Neural cell (in vitro differentiated cells): ENCODE results near the gene FGF14. TPM values are rescaled to one million over a fixed set of nuclear protein-coding genes. Genes with fewer than 3 reads are reported as not detected.

Experiments
- H2AFZ ChIP-seq: fragments of 200-600, 300-800 bp; sonication (generic), shearing (Covaris generic); 2 replicates; pipeline ENCODE4 v1.6.0; 2014; ENCODE audit warnings: low read depth, mild to moderate bottlenecking, antibody characterized with exemption, low read length, moderate library complexity
- H3F3A ChIP-seq: fragments of 200-600 bp; shearing (Covaris generic); 2 replicates; pipeline ENCODE4 v1.6.1; 2016; ENCODE audit warnings: mild to moderate bottlenecking, moderate library complexity, mixed read lengths, antibody characterized with exemption, low read length; ENCODE audit not compliant: insufficient read depth, poor library complexity, severe bottlenecking
- H3K27ac ChIP-seq: fragments of 200-600, 300-800 bp; sonication (generic), shearing (Covaris generic); 2 replicates; pipeline ENCODE4 v1.5.1; 2014; ENCODE audit warnings: mild to moderate bottlenecking, low read length, moderate library complexity
- H3K27me3 ChIP-seq: fragments of 300-800, 200-600 bp; sonication (generic), shearing (Covaris generic); 2 replicates; pipeline ENCODE4 v1.6.0; 2014; ENCODE audit warnings: mild to moderate bottlenecking, low read depth, low read length, moderate library complexity; ENCODE audit not compliant: insufficient read depth
- H3K36me3 ChIP-seq: fragments of 300-800, 200-600 bp; sonication (generic), shearing (Covaris generic); 2 replicates; pipeline ENCODE4 v1.5.1; 2014; ENCODE audit warnings: mild to moderate bottlenecking, antibody characterized with exemption, low read length, moderate library complexity; ENCODE audit not compliant: insufficient read depth
- H3K4me2 ChIP-seq: fragments of 300-800, 200-600 bp; sonication (generic), shearing (Covaris generic); 2 replicates; pipeline ENCODE4 v1.6.0; 2014; ENCODE audit warnings: mild to moderate bottlenecking, low read length
- H3K4me3 ChIP-seq: fragments of 300-800, 200-600 bp; sonication (generic), shearing (Covaris generic); 2 replicates; pipeline ENCODE4 v1.5.1; 2014; ENCODE audit warnings: mild to moderate bottlenecking, low read length, moderate library complexity
- H3K79me2 ChIP-seq: fragments of 200-600 bp; shearing (Covaris generic); replicated peaks from 2 replicates; pipeline ENCODE4 v1.6.0; 2014; ENCODE audit warnings: mild to moderate bottlenecking, low read length, moderate library complexity; ENCODE audit not compliant: insufficient read depth
- H3K9ac ChIP-seq: fragments of 300-800, 200-600 bp; sonication (generic), shearing (Covaris generic); 2 replicates; pipeline ENCODE4 v1.6.1; 2016; ENCODE audit warnings: mild to moderate bottlenecking, low read length, mixed read lengths
- H3K9me2 ChIP-seq: fragments of 200-600 bp; shearing (Covaris generic); 2 replicates; pipeline ENCODE4 v1.6.1; 2016; ENCODE audit warnings: mild to moderate bottlenecking, low read length, mixed read lengths; ENCODE audit not compliant: insufficient read depth
- H3K9me3 ChIP-seq: fragments of 200-600, 300-800 bp; sonication (generic), shearing (Covaris generic); 2 replicates; pipeline ENCODE4 v1.6.1; 2016; ENCODE audit warnings: mild to moderate bottlenecking, mixed run types, low read length, moderate library complexity, mixed read lengths
- H4K20me1 ChIP-seq: fragments of 200-600 bp; shearing (Covaris generic); 2 replicates; pipeline ENCODE4 v1.6.1; 2016; ENCODE audit warnings: mild to moderate bottlenecking, mixed run types; ENCODE audit not compliant: insufficient read depth
- CTCF ChIP-seq: fragments of 450-650 bp; IDR thresholded peaks from 2 replicates; pipeline ENCODE4 v1.5.1; 2014; ENCODE audit warnings: antibody characterized with exemption, mild to moderate bottlenecking, moderate library complexity; ENCODE audit not compliant: poor library complexity, severe bottlenecking
- EP300 ChIP-seq: fragments of 450-650 bp; conservative IDR thresholded peaks from 2 replicates; pipeline ENCODE4 v1.6.1; 2014; ENCODE audit warnings: antibody characterized with exemption, mild to moderate bottlenecking, moderate library complexity; ENCODE audit not compliant: poor library complexity, severe bottlenecking
- EZH2 ChIP-seq: fragments of 200-600, 300-800 bp; shearing (Covaris generic), sonication (generic); IDR thresholded peaks from 2 replicates; pipeline ENCODE4 v1.6.1; 2014; ENCODE audit warnings: antibody characterized with exemption, low read length, borderline replicate concordance, mild to moderate bottlenecking; ENCODE audit not compliant: insufficient read depth, poor library complexity, severe bottlenecking
- MXI1 ChIP-seq: fragments of 450-650 bp; conservative IDR thresholded peaks from 2 replicates; pipeline ENCODE4 v1.6.1; 2014; ENCODE audit warnings: antibody characterized with exemption, mild to moderate bottlenecking; ENCODE audit not compliant: poor library complexity, severe bottlenecking
- POLR2AphosphoS5 ChIP-seq: IDR thresholded peaks from 2 replicates; pipeline ENCODE4 v1.6.1; 2012
- RAD21 ChIP-seq: fragments of 450-650 bp; conservative IDR thresholded peaks from 2 replicates; pipeline ENCODE4 v1.6.1; 2014; ENCODE audit warnings: antibody characterized with exemption, mild to moderate bottlenecking, moderate library complexity
- SMC3 ChIP-seq: fragments of 450-650 bp; conservative IDR thresholded peaks from 2 replicates; pipeline ENCODE4 v1.6.1; 2014; ENCODE audit warnings: antibody characterized with exemption, mild to moderate bottlenecking, moderate library complexity; ENCODE audit not compliant: poor library complexity
- TAF1 ChIP-seq: IDR thresholded peaks from 2 replicates; pipeline ENCODE4 v1.6.1; 2012; ENCODE audit warnings: low read depth
- polyA plus RNA-seq: library from polyadenylated mRNA; depleted of rRNA; stranded (reverse); fragments of >200 nt; gene quantifications from 2 replicates; pipeline ENCODE4 v1.2.3, GENCODE V29; 2014
- TF ChIP-seq, protein P1 (sequence below): IDR thresholded peaks from 2 replicates; pipeline ENCODE4 v1.6.1; 2012; ENCODE audit warnings: borderline replicate concordance

FGF14 gene
- polyA plus RNA-seq, 1 donor from 2014 or later = 36.4 TPM

DNA sequence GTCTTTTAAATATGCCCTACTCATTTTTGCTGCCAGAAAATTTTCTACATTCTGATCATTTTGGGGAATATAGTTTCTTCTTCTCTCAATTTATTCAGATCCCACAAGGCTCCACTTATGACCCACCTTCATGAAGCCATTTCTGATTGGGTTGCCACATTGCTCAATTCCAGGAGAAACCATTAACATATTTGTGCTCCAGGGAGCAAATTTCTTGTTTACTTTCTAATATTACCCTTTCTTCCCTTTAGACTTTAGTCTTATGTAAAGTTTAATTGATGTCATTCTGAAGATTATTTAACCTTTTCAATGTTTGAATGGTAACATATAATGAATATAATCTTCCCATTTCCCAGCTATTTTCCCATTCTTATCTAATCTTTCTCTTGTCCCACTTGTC is 617.5 kb downstream of the FGF14 start:
- Histone ChIP-seq H3K9me2 (no peaks in the 10 kb centered on the region), H3K4me3 (no peak overlapping the region), H3K27me3 (no peaks in the 10 kb centered on the region), H4K20me1 (no peaks in the 10 kb centered on the region), H3K9me3 (no peaks in the 10 kb centered on the region), H3F3A (no peaks in the 10 kb centered on the region), H3K27ac (no peak overlapping the region), H3K4me2 (no peak overlapping the region), H3K79me2 (no peaks in the 10 kb centered on the region), H3K9ac (no peak overlapping the region), H2AFZ (no peak overlapping the region), H3K36me3 (no peaks in the 10 kb centered on the region)
- no peak for TF ChIP-seq SMC3
- TF ChIP-seq CTCF = no peak
- no peak for TF ChIP-seq MXI1
- TF ChIP-seq POLR2AphosphoS5 = no peak
- TF ChIP-seq, protein P1, sequence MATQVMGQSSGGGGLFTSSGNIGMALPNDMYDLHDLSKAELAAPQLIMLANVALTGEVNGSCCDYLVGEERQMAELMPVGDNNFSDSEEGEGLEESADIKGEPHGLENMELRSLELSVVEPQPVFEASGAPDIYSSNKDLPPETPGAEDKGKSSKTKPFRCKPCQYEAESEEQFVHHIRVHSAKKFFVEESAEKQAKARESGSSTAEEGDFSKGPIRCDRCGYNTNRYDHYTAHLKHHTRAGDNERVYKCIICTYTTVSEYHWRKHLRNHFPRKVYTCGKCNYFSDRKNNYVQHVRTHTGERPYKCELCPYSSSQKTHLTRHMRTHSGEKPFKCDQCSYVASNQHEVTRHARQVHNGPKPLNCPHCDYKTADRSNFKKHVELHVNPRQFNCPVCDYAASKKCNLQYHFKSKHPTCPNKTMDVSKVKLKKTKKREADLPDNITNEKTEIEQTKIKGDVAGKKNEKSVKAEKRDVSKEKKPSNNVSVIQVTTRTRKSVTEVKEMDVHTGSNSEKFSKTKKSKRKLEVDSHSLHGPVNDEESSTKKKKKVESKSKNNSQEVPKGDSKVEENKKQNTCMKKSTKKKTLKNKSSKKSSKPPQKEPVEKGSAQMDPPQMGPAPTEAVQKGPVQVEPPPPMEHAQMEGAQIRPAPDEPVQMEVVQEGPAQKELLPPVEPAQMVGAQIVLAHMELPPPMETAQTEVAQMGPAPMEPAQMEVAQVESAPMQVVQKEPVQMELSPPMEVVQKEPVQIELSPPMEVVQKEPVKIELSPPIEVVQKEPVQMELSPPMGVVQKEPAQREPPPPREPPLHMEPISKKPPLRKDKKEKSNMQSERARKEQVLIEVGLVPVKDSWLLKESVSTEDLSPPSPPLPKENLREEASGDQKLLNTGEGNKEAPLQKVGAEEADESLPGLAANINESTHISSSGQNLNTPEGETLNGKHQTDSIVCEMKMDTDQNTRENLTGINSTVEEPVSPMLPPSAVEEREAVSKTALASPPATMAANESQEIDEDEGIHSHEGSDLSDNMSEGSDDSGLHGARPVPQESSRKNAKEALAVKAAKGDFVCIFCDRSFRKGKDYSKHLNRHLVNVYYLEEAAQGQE = no peak
- TF ChIP-seq TAF1 = no peak
- no peak for TF ChIP-seq EZH2
- no peak for TF ChIP-seq EP300

GRCh38 chr13:101783554-101783953 is 618.3 kb downstream of the FGF14 start:
- Histone ChIP-seq H3K9me3 (no peaks in the 10 kb centered on the region), H3K4me2 (no peak overlapping the region), H4K20me1 (no peaks in the 10 kb centered on the region), H3K27ac (no peak overlapping the region), H3K4me3 (no peak overlapping the region), H3K9me2 (no peaks in the 10 kb centered on the region), H2AFZ (no peak overlapping the region), H3K36me3 (no peaks in the 10 kb centered on the region), H3K9ac (no peak overlapping the region), H3K79me2 (no peaks in the 10 kb centered on the region), H3K27me3 (no peaks in the 10 kb centered on the region), H3F3A (no peaks in the 10 kb centered on the region)
- TF ChIP-seq CTCF (no peak), POLR2AphosphoS5 (no peak), MXI1 (no peak), SMC3 (no peak), RAD21 (no peak), EP300 (no peak), EZH2 (no peak), TAF1 (no peak)
- TF ChIP-seq, protein P1 = no peak
